Measurements from ENCODE around the gene LYRM9.

GRCh38 chr17:27937025-27937546, 43.9 kb upstream of the LYRM9 start:
- TF ChIP-seq EZH2 (IDR thresholded peaks at IDR 0.05) (no peak), POLR2AphosphoS5 (IDR thresholded peaks at IDR 0.05; ENCODE audit: borderline replicate concordance, low read depth, low read length) (no peak)

All from SK-N-MC (cell line).